D341Med (cell line): ENCODE measurements around the gene IFNK.

ENCODE experiments used
- DNase-seq: peaks from one replicate; pipeline ENCODE4 v3.0.0; 2012; ENCODE audit warnings: low spot score

The IFNK gene

DNA sequence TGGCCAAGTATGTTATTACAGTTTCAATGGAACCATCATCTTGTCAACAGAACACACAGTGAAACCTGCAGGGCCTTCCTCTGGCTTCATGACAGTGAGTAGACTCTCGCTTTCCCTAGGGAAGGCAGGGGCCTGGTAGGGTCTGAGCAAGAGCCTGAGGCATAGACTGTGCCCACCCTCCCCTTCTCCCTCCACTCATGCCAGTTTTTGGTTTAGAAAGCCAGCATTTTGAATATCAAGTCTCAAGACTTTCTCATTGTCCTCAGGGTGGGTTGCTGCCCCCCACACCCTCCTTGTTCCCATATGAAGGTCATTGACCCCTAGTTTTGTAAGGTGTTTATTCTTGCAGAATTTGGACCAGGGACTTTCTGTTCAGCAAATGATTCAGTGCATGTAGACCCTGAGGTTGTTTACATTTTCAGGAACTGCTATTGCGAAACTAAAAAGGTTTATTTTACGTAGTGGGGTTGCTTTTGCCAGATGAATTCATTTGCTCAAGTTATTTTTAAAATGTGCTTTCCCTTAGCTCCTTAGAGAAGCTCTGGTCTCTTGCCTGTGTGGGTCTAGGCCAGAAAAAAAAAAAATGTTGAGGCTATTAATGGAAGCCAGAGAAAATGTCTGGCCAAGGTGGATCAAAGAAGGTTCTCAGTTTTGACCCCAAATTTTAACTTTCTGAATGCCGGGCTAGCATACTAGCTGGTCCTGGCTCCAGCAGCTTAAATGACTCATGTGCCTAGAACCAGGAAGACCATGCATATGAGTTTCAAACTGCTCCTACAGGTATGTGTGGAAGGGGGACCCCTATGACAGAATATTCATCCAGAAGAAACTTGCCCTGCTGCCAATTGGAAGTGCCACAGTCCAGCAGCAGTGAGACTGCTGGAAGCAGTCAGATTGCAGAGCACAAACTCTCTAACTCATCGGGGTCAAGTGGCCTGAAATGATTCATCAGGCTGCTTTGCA lies 15.7 kb downstream of the IFNK start:
- DNase-seq: no peak

- no peak for DNase-seq
Observed at GRCh38 chr9:27540502-27540901, 16.4 kb downstream of the IFNK start.

- DNase-seq: no peak
Observed at GRCh38 chr9:27541740-27542139, 17.6 kb downstream of the IFNK start.

- DNase-seq: no peak
Observed at GRCh38 chr9:27542508-27542907, 18.4 kb downstream of the IFNK start.

DNA sequence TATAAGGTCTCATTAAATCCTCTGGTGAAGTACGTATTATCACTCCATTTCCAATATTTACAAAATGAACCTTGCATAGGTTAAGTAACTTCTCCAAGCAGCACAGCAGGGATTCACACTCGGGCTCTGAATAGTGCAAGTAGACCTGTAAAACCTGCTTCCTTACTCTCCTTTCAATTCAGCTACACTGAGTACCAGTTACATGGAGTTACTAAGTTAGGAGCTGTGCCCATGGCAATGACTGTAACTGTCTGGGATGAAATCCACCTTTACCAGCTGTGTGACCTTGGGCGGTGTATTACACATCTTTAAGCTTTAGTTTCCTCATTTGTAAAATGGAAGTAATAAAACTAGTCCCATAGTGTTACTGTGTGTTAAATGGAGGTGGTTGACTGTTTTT lies 21.4 kb downstream of the IFNK start:
- DNase-seq: no peak

GRCh38 chr9:27548055-27548741 lies 24.1 kb downstream of the IFNK start:
- DNase-seq: no peak

DNA sequence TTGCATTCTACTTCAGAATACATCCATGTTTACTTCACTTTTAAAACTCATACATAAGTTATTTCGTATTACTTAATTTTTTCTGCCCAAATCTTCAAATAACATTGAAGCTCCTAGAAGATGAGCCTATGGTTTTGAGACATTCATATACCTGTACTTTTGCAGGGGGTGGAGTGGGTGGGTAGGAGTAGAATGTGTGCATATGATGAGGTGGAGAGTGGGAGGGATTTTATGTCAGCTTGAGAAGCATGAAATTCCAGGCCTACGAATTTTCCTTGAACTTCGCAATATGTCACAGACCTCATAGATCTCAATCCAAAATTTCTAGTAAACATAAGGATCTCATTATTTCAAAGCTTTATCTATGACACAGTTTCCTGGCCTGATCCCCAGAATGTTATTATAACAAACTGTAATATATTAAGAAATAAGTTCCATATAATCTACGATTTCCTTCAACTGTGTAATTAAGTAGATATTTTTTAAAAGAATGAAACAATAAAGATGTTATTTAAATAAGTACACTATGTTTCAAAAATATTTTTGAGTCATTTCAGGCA lies 25.2 kb downstream of the IFNK start:
- DNase-seq: no peak

GRCh38 chr9:27554712-27555111 lies 30.6 kb downstream of the IFNK start:
- DNase-seq: no peak

- DNase-seq: no peak
Observed at GRCh38 chr9:27556470-27556869, 32.4 kb downstream of the IFNK start.

GRCh38 chr9:27558307-27558706 lies 34.2 kb downstream of the IFNK start:
- DNase-seq: no peak

DNA sequence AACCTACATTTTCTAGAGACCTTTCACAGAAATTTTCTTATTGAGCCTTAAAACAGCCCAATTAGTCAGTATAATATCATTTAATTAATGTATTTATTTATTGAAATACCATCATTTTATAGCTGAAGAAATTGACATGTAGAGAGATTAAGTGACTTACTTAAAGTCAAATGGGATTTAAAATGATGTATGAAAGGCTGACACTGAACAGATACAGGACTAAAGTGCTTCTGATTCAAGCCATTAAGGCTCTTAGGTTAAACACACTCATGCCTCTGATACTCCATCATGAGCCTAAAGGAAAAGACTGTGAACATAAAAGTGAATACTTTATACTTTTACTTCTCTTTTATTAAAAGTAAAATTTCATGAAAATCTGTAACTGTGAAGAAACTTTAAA lies 36.4 kb downstream of the IFNK start:
- no peak for DNase-seq

DNA sequence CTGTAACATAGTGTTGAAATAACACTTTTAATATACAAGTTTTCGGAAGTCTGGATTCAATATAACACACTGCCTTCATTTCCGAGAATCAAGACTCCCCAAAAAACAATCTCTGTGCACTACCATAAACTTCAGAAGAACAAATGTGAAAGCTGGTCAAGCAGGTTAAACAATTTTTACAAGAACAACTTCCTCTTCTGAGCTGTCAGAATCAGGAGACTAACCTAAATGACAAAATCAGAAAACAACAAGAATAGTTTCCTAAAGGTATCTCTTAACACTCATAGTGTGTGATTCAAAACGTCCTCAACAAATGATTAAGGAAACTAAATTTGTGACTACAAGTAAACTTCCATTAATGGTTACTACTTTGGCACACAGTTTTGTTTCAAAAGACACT lies 37.6 kb downstream of the IFNK start:
- DNase-seq: no peak

GRCh38 chr9:27563738-27564430 lies 39.8 kb downstream of the IFNK start:
- DNase-seq: no peak

DNA sequence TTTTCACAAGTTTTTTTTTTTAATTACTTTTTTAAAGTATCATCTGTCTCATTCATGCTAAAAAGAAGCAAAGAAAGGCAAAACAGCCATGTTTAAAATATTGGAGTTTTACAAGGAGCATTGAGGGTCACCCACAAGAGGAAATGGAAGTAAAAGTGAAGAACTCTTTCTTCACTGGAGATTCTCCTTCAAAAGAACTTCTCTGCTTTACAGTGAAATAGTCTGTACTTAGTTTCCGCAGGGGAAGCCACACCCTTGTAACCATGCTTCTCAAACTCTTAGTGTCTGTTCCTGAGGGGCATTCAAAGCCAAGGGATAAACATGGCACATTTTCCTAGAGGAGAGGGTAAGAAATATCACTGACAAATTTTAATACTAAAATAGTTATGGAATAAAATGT lies 40.6 kb downstream of the IFNK start:
- no peak for DNase-seq

DNA sequence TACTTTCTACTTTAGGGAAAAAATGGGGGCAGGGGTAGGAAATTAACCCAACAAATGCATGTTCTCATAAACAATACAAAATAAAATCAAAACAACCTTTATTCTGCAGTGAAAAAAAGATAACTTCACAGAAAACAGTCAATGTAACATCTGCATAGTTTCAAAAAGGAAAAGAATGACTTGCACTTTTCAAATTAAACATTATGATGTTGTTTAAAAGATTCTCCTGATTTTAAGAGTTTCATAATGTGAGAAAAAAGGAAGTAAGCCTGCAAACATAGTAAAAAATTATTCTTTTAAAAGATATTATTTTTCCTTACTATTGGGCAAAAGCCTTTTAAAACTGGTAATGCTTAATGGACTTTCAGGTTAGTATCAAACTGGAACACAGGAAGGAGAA lies 41.6 kb downstream of the IFNK start:
- DNase-seq: no peak

DNA sequence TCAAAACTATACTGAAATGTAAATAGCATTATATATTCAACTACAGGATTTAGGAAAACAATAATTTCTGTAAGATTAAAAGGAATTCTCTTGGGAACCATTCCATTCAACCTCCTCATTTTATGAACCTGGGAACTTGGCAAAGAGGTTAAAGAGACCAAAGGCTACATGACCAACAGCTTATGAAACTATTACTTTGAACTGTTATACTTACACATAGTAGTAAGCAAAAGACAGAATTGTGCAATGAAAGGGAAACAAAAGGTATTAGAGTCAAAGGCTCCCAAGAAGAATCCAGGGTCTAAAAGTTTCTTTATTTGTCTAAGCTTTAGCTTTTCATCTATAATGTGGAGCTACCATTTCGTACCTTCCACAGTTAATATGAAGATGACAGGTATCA lies 42.0 kb downstream of the IFNK start:
- no peak for DNase-seq

- DNase-seq: no peak
Observed at GRCh38 chr9:27569406-27569805, 45.3 kb downstream of the IFNK start.

DNA sequence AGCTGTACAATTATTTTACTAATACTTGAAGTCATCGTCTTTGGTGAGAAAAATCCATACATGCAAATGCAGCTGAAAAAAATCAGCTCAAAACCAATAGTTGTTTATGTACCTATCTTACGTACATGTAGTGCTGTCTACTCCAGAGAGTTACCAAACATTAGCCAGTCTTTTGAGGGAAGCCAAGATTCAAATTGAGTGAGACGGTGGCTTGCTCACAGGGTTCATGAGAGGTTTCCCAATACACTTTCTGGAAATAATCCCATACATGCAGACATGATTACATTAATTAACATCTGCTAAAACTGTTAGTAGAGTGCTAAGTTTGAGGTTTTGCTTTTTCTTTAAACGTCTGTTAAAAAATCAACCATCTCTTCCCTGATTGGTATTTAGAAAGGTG lies 46.9 kb downstream of the IFNK start:
- DNase-seq: no peak

- DNase-seq: no peak
Observed at GRCh38 chr9:27572061-27572460, 48.0 kb downstream of the IFNK start.

GRCh38 chr9:27572566-27572917 lies 48.5 kb downstream of the IFNK start:
- peak; percentile 37 for DNase-seq

DNA sequence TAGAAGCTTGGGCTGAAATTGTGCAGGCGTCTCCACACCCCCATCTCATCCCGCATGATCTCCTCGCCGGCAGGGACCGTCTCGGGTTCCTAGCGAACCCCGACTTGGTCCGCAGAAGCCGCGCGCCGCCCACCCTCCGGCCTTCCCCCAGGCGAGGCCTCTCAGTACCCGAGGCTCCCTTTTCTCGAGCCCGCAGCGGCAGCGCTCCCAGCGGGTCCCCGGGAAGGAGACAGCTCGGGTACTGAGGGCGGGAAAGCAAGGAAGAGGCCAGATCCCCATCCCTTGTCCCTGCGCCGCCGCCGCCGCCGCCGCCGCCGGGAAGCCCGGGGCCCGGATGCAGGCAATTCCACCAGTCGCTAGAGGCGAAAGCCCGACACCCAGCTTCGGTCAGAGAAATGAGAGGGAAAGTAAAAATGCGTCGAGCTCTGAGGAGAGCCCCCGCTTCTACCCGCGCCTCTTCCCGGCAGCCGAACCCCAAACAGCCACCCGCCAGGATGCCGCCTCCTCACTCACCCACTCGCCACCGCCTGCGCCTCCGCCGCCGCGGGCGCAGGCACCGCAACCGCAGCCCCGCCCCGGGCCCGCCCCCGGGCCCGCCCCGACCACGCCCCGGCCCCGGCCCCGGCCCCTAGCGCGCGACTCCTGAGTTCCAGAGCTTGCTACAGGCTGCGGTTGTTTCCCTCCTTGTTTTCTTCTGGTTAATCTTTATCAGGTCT lies 49.0 kb downstream of the IFNK start, which contains the start of gene C9orf72:
Gene C9orf72 (minus strand): TSS at position 564 of the 716 bp plus-strand sequence. CDS start 6,361 bp downstream, outside the sequence.
- DNase-seq: peak; percentile 93
